GM19239 (cell line): ENCODE data around the gene DRD4.

Experiments
- DNase-seq: peaks from one replicate; pipeline ENCODE4 v3.0.0; 2011; ENCODE audit warnings: low spot score; ENCODE audit not compliant: insufficient read length
- FAIRE-seq: peaks from 2 replicates; lab custom pipeline; 2011; peaks lifted over from hg19 to GRCh38; lab: Jason Lieb, UNC

Gene DRD4

GRCh38 chr11:636511-637332 is at the start of gene DRD4:
DRD4 (plus strand) TSS chr11:637269; CDS start chr11:637305, 36 bp downstream.
- DNase-seq (no peak), FAIRE-seq (no peak)

GRCh38 chr11:587546-587945 is 49.5 kb upstream of the DRD4 start:
- DNase-seq: no peak
- FAIRE-seq: no peak

- FAIRE-seq (no peak), DNase-seq (no peak)
These were observed 49.1 kb upstream of the DRD4 start for GRCh38 chr11:587978-588380.

GRCh38 chr11:589798-590197 is 47.3 kb upstream of the DRD4 start:
- FAIRE-seq: no peak
- no peak for DNase-seq

- DNase-seq (no peak), FAIRE-seq (no peak)
These were observed 46.1 kb upstream of the DRD4 start for GRCh38 chr11:590997-591396.

- FAIRE-seq (no peak), DNase-seq (no peak)
These were observed 44.6 kb upstream of the DRD4 start for GRCh38 chr11:592501-592900.

- DNase-seq (no peak), FAIRE-seq (no peak)
These were observed 44.2 kb upstream of the DRD4 start for GRCh38 chr11:592918-593317.

- FAIRE-seq (no peak), DNase-seq (no peak)
These were observed 43.7 kb upstream of the DRD4 start for GRCh38 chr11:593347-593746.

- FAIRE-seq (no peak), DNase-seq (no peak)
These were observed 41.7 kb upstream of the DRD4 start for GRCh38 chr11:595400-595799.

- FAIRE-seq: no peak
- DNase-seq: no peak
These were observed 40.7 kb upstream of the DRD4 start for GRCh38 chr11:596374-596773.

- no peak for FAIRE-seq
- DNase-seq: no peak
These were observed 39.8 kb upstream of the DRD4 start for GRCh38 chr11:597166-597725.

- DNase-seq (no peak), FAIRE-seq (no peak)
These were observed 38.9 kb upstream of the DRD4 start for GRCh38 chr11:598005-598680.

GRCh38 chr11:601573-602245 is 35.4 kb upstream of the DRD4 start:
- FAIRE-seq (no peak), DNase-seq (no peak)

- DNase-seq (no peak), FAIRE-seq (no peak)
These were observed 33.9 kb upstream of the DRD4 start for GRCh38 chr11:603154-603553.

GRCh38 chr11:605286-606129 is 31.6 kb upstream of the DRD4 start:
- FAIRE-seq: no peak
- DNase-seq: no peak

- DNase-seq (no peak), FAIRE-seq (no peak)
These were observed 30.8 kb upstream of the DRD4 start for GRCh38 chr11:606245-606644.

GRCh38 chr11:607020-607780 is 29.9 kb upstream of the DRD4 start:
- FAIRE-seq (no peak), DNase-seq (no peak)

- no peak for FAIRE-seq
- no peak for DNase-seq
These were observed 29.0 kb upstream of the DRD4 start for GRCh38 chr11:607971-608659.

- DNase-seq (no peak), FAIRE-seq (no peak)
These were observed 28.2 kb upstream of the DRD4 start for GRCh38 chr11:608791-609251.
